ENCODE data around the gene CSNK1D. TPM values are rescaled to one million over a fixed set of nuclear protein-coding genes. Genes with fewer than 3 reads are reported as not detected.

Gene CSNK1D
- total RNA-seq, 6 experiments from 2014 or later: 116 to 128 (median 118) TPM

- Mint-ChIP-seq H3K4me3 (no peak overlapping the region; the same call in 1 of the 2 replicates), H3K27me3 (ENCODE audit: insufficient read depth) (peaks cover 17% of the 10 kb centered on the region), H3K36me3 (ENCODE audit: low read depth) (peaks cover 10% of the 10 kb centered on the region), H3K27ac (peak overlapping the region; percentile 36), H3K4me1 (ENCODE audit: low read depth) (peaks cover 21% of the 10 kb centered on the region), H3K9me3 (peaks cover 4% of the 10 kb centered on the region; the same call in 1 of the 2 replicates)
- no peak for DNase-seq
- no peak for TF ChIP-seq CTCF (IDR thresholded peaks at IDR 0.05)
Measured at GRCh38 chr17:82234211-82235055, 39.1 kb downstream of the CSNK1D start.

- Mint-ChIP-seq H3K36me3 (ENCODE audit: low read depth) (peaks cover 6% of the 10 kb centered on the region), H3K27me3 (ENCODE audit: insufficient read depth) (peaks cover 11% of the 10 kb centered on the region), H3K4me1 (ENCODE audit: low read depth) (peaks cover 11% of the 10 kb centered on the region; the same call in 1 of the 2 replicates), H3K27ac (no peak overlapping the region), H3K9me3 (no peaks in the 10 kb centered on the region), H3K4me3 (no peak overlapping the region)
- no peak for TF ChIP-seq CTCF (IDR thresholded peaks at IDR 0.05)
- DNase-seq: no peak
Measured at GRCh38 chr17:82232876-82233785, 40.4 kb downstream of the CSNK1D start.

- Mint-ChIP-seq H3K9me3 (no peaks in the 10 kb centered on the region), H3K27me3 (ENCODE audit: insufficient read depth) (peaks cover 10% of the 10 kb centered on the region), H3K27ac (no peak overlapping the region), H3K36me3 (ENCODE audit: low read depth) (peaks cover 6% of the 10 kb centered on the region), H3K4me1 (ENCODE audit: low read depth) (peaks cover 7% of the 10 kb centered on the region; the same call in 1 of the 2 replicates), H3K4me3 (peak overlapping the region; percentile 57)
- no peak for TF ChIP-seq CTCF (IDR thresholded peaks at IDR 0.05)
- DNase-seq: no peak
Measured at GRCh38 chr17:82232322-82232820, 41.1 kb downstream of the CSNK1D start.

- peak overlapping the region; percentile 57 for H3K4me3 Mint-ChIP-seq
- H3K36me3 Mint-ChIP-seq (ENCODE audit: low read depth): peaks cover 6% of the 10 kb centered on the region
- H3K4me1 Mint-ChIP-seq (ENCODE audit: low read depth): 0 out of 2 replicates have a peak, but pooled peaks cover 6% of the 10 kb centered on the region
- DNase-seq: no peak
- H3K9me3 Mint-ChIP-seq: no peaks in the 10 kb centered on the region
- H3K27me3 Mint-ChIP-seq (ENCODE audit: insufficient read depth): peaks cover 9% of the 10 kb centered on the region
- no peak overlapping the region for H3K27ac Mint-ChIP-seq
- TF ChIP-seq CTCF (IDR thresholded peaks at IDR 0.05): no peak
Measured at GRCh38 chr17:82231562-82232321, 41.8 kb downstream of the CSNK1D start.

- peaks cover 6% of the 10 kb centered on the region for H3K36me3 Mint-ChIP-seq (ENCODE audit: low read depth)
- TF ChIP-seq CTCF (IDR thresholded peaks at IDR 0.05): no peak; the same call in 1 of the 2 replicates
- no peak for DNase-seq
- no peaks in the 10 kb centered on the region for H3K9me3 Mint-ChIP-seq
- H3K4me1 Mint-ChIP-seq (ENCODE audit: low read depth): 0 out of 2 replicates have a peak, but pooled peaks cover 6% of the 10 kb centered on the region
- peaks cover 9% of the 10 kb centered on the region for H3K27me3 Mint-ChIP-seq (ENCODE audit: insufficient read depth)
- no peak overlapping the region for H3K27ac Mint-ChIP-seq
- peak overlapping the region; percentile 47 for H3K4me3 Mint-ChIP-seq
Measured at GRCh38 chr17:82231312-82231561, 42.3 kb downstream of the CSNK1D start.

Data from HFFc6 (cell line).